ENCODE results near the gene SP110. TPM values are rescaled to one million over a fixed set of nuclear protein-coding genes. Genes with fewer than 3 reads are reported as not detected.
A peak's percentile ranks its signal among the peaks of the same experiment; 100 is the strongest.

SP110 gene
- total RNA-seq, 4 donors from 2014 or later: 22.0 to 26.7 (median 23.8) TPM

- no peaks in the 10 kb centered on the region for H3K27me3 ChIP-seq
- no peak overlapping the region for H3K4me3 ChIP-seq
- H3K9me3 ChIP-seq: no peaks in the 10 kb centered on the region
- DNase-seq (ENCODE audit: low spot score in 2 of 2): no peak
- TF ChIP-seq EP300 (IDR thresholded peaks at IDR 0.05): no peak
- TF ChIP-seq CTCF (IDR thresholded peaks at IDR 0.05): no peak
- TF ChIP-seq POLR2A (IDR thresholded peaks at IDR 0.05): no peak
- 98 to 99% methylated on average over 4 of the region's 4 CpGs for WGBS, 2 donors
- H3K4me1 ChIP-seq: peaks cover 0 to 22% (median 19%) of the 10 kb centered on the region in 4 donors
- peaks cover 0 to 9% (median 0%) of the 10 kb centered on the region in 3 donors for H3K36me3 ChIP-seq
- no peak overlapping the region for H3K27ac ChIP-seq
Observed at GRCh38 chr2:230221493-230221892, 1.7 kb upstream of the SP110 start.

GRCh38 chr2:230220347-230220969 is 674 bp upstream of the SP110 start:
- WGBS, 2 donors: 93 to 100% methylated on average over 1 of the region's 1 CpG
- Histone ChIP-seq H3K27me3 (no peaks in the 10 kb centered on the region), H3K9me3 (no peaks in the 10 kb centered on the region), H3K4me1 (peaks cover 0 to 22% (median 19%) of the 10 kb centered on the region in 4 donors), H3K4me3 (peak overlapping the region; percentile 45 to 84 (median 57)), H3K36me3 (peaks cover 0 to 20% (median 4%) of the 10 kb centered on the region in 3 donors), H3K27ac (peak overlapping the region; percentile 73 to 88 (median 84))
- no peak for TF ChIP-seq EP300 (IDR thresholded peaks at IDR 0.05)
- no peak for TF ChIP-seq CTCF (IDR thresholded peaks at IDR 0.05)
- TF ChIP-seq POLR2A (IDR thresholded peaks at IDR 0.05): no peak
- DNase-seq (ENCODE audit: low spot score in 2 of 2): no peak

GRCh38 chr2:230218421-230218820 is 1.4 kb downstream of the SP110 start:
- no peak for TF ChIP-seq EP300 (IDR thresholded peaks at IDR 0.05)
- TF ChIP-seq CTCF (IDR thresholded peaks at IDR 0.05): no peak
- no peak for TF ChIP-seq POLR2A (IDR thresholded peaks at IDR 0.05)
- 38 to 42% methylated on average over 2 of the region's 2 CpGs for WGBS, 2 donors
- Histone ChIP-seq H3K4me1 (peaks cover 0 to 22% (median 19%) of the 10 kb centered on the region in 4 donors), H3K9me3 (no peaks in the 10 kb centered on the region), H3K36me3 (peaks cover 0 to 40% (median 7%) of the 10 kb centered on the region in 3 donors), H3K27ac (peak overlapping the region in 3 of 4 donors; percentile 82 to 88 (median 87)), H3K27me3 (no peaks in the 10 kb centered on the region), H3K4me3 (peak overlapping the region in 2 of 4 donors; percentile 63 to 84)
- no peak for DNase-seq (ENCODE audit: low spot score in 2 of 2)

- no peaks in the 10 kb centered on the region for H3K27me3 ChIP-seq
- peak overlapping the region in 1 of 4 donors; percentile 84 for H3K4me3 ChIP-seq
- H3K9me3 ChIP-seq: no peaks in the 10 kb centered on the region
- peaks cover 0 to 50% (median 15%) of the 10 kb centered on the region in 3 donors for H3K36me3 ChIP-seq
- H3K27ac ChIP-seq: no peak overlapping the region
- 83% methylated on average over 3 of the region's 3 CpGs for WGBS, 2 donors
- DNase-seq (ENCODE audit: low spot score in 2 of 2): no peak
- TF ChIP-seq POLR2A (IDR thresholded peaks at IDR 0.05) (no peak), EP300 (IDR thresholded peaks at IDR 0.05) (no peak), CTCF (IDR thresholded peaks at IDR 0.05) (no peak)
- peaks cover 0 to 22% (median 19%) of the 10 kb centered on the region in 4 donors for H3K4me1 ChIP-seq
Observed at GRCh38 chr2:230217424-230217823, 2.4 kb downstream of the SP110 start.

GRCh38 chr2:230216489-230216888 is 3.3 kb downstream of the SP110 start:
- no peak for DNase-seq (ENCODE audit: low spot score in 2 of 2)
- H3K27me3 ChIP-seq: no peaks in the 10 kb centered on the region
- 89 to 94% methylated on average over 1 of the region's 1 CpG for WGBS, 2 donors
- peaks cover 0 to 59% (median 25%) of the 10 kb centered on the region in 3 donors for H3K36me3 ChIP-seq
- TF ChIP-seq EP300 (IDR thresholded peaks at IDR 0.05): no peak
- no peak for TF ChIP-seq CTCF (IDR thresholded peaks at IDR 0.05)
- TF ChIP-seq POLR2A (IDR thresholded peaks at IDR 0.05): no peak
- H3K4me1 ChIP-seq: peaks cover 0 to 22% (median 19%) of the 10 kb centered on the region in 4 donors
- no peak overlapping the region for H3K27ac ChIP-seq
- no peaks in the 10 kb centered on the region for H3K9me3 ChIP-seq
- no peak overlapping the region for H3K4me3 ChIP-seq
